ENCODE measurements around the gene PROX2. TPM values are rescaled to one million over a fixed set of nuclear protein-coding genes. Genes with fewer than 3 reads are reported as not detected.

Gene PROX2
- polyA plus RNA-seq, 1 donor (not counting 4 experiments of a cell fraction or from before 2014, with no cell fraction given): not detected

- no peaks in the 10 kb centered on the region for H3K36me3 ChIP-seq (ENCODE audit: control insufficient read depth in 2 of 2, extremely low read depth in 1 of 2, insufficient read depth in 2 of 2, low read length in 2 of 2)
- H4K20me1 ChIP-seq (ENCODE audit: control insufficient read depth, extremely low read depth, insufficient read depth, low read length): no peaks in the 10 kb centered on the region
- no peaks in the 10 kb centered on the region for H3K9me1 ChIP-seq (ENCODE audit: control insufficient read depth, extremely low read depth, insufficient read depth, low read length)
- no peaks in the 10 kb centered on the region for H3K27me3 ChIP-seq (ENCODE audit: control insufficient read depth, extremely low read depth, insufficient read depth, low read length)
- dilution Hi-C loops (cut with MboI; ENCODE audit: extremely low pct_ligation_motif_present, low sequenced_read_pairs): no loop called here
- H2AFZ ChIP-seq (ENCODE audit: control insufficient read depth, low read length): peak overlapping the region; percentile 33
- no peaks in the 10 kb centered on the region for H3K9me3 ChIP-seq (ENCODE audit: control insufficient read depth, low read depth, low read length)
- H3K79me2 ChIP-seq (ENCODE audit: control insufficient read depth, insufficient read depth, low read length): no peaks in the 10 kb centered on the region
- no peak overlapping the region for H3K27ac ChIP-seq (ENCODE audit: control insufficient read depth, insufficient read depth, low read length)
- peak overlapping the region; percentile 9 for H3K4me2 ChIP-seq (ENCODE audit: control insufficient read depth, extremely low read depth, insufficient read depth, low read depth, low read length)
- FAIRE-seq (peak; percentile 13), DNase-seq (ENCODE audit: low read depth, low spot score) (no peak)
- TF ChIP-seq EZH2 (IDR thresholded peaks at IDR 0.05; ENCODE audit: low read length) (no peak), CTCF (optimal IDR thresholded peaks at IDR 0.05 in 1 of 3, IDR thresholded peaks at IDR 0.05 in 1 of 3, conservative IDR thresholded peaks at IDR 0.05 in 1 of 3; ENCODE audit: extremely low read depth in 1 of 3, insufficient read depth in 2 of 3, low read length in 3 of 3) (no peak)
- H3K4me1 ChIP-seq (ENCODE audit: control insufficient read depth, extremely low read depth, insufficient read depth, low read length): peaks cover 7% of the 10 kb centered on the region
- no peak overlapping the region for H3K9ac ChIP-seq (ENCODE audit: control insufficient read depth, extremely low read depth, insufficient read depth, low read length)
- H3K4me3 ChIP-seq (ENCODE audit: control insufficient read depth in 2 of 3, extremely low read depth in 1 of 3, insufficient read depth in 2 of 3, low read depth in 1 of 3, low read length in 3 of 3): no peak overlapping the region
Observed at GRCh38 chr14:74917646-74918081, 41.7 kb upstream of the PROX2 start.

GRCh38 chr14:74917178-74917543 is 41.2 kb upstream of the PROX2 start:
- no peaks in the 10 kb centered on the region for H3K9me1 ChIP-seq (ENCODE audit: control insufficient read depth, extremely low read depth, insufficient read depth, low read length)
- H3K9me3 ChIP-seq (ENCODE audit: control insufficient read depth, low read depth, low read length): no peaks in the 10 kb centered on the region
- FAIRE-seq (no peak), DNase-seq (ENCODE audit: low read depth, low spot score) (no peak)
- dilution Hi-C loops (cut with MboI; ENCODE audit: extremely low pct_ligation_motif_present, low sequenced_read_pairs): no loop called here
- H3K4me1 ChIP-seq (ENCODE audit: control insufficient read depth, extremely low read depth, insufficient read depth, low read length): peaks cover 7% of the 10 kb centered on the region
- H3K9ac ChIP-seq (ENCODE audit: control insufficient read depth, extremely low read depth, insufficient read depth, low read length): no peak overlapping the region
- H3K27me3 ChIP-seq (ENCODE audit: control insufficient read depth, extremely low read depth, insufficient read depth, low read length): no peaks in the 10 kb centered on the region
- H3K4me3 ChIP-seq (ENCODE audit: control insufficient read depth in 2 of 3, extremely low read depth in 1 of 3, insufficient read depth in 2 of 3, low read depth in 1 of 3, low read length in 3 of 3): no peak overlapping the region
- H3K27ac ChIP-seq (ENCODE audit: control insufficient read depth, insufficient read depth, low read length): no peak overlapping the region
- no peak overlapping the region for H2AFZ ChIP-seq (ENCODE audit: control insufficient read depth, low read length)
- no peaks in the 10 kb centered on the region for H4K20me1 ChIP-seq (ENCODE audit: control insufficient read depth, extremely low read depth, insufficient read depth, low read length)
- no peak overlapping the region for H3K4me2 ChIP-seq (ENCODE audit: control insufficient read depth, extremely low read depth, insufficient read depth, low read depth, low read length)
- TF ChIP-seq CTCF (optimal IDR thresholded peaks at IDR 0.05 in 1 of 3, IDR thresholded peaks at IDR 0.05 in 1 of 3, conservative IDR thresholded peaks at IDR 0.05 in 1 of 3; ENCODE audit: extremely low read depth in 1 of 3, insufficient read depth in 2 of 3, low read length in 3 of 3): no peak
- no peak for TF ChIP-seq EZH2 (IDR thresholded peaks at IDR 0.05; ENCODE audit: low read length)
- H3K79me2 ChIP-seq (ENCODE audit: control insufficient read depth, insufficient read depth, low read length): no peaks in the 10 kb centered on the region
- no peaks in the 10 kb centered on the region for H3K36me3 ChIP-seq (ENCODE audit: control insufficient read depth in 2 of 2, extremely low read depth in 1 of 2, insufficient read depth in 2 of 2, low read length in 2 of 2)
